GM19023 (cell line): ENCODE measurements around the gene MZT2A.
A peak's percentile ranks its signal among the peaks of the same experiment; 100 is the strongest.
"Not testable (repeated sequence)": the region's sequence is repeated elsewhere in the genome, so short reads cannot be mapped to it uniquely, and the experiment has no call there.

Experiments used
- ATAC-seq: cut with Tn5 transposase; IDR thresholded peaks from one replicate; pipeline ENCODE4 v1.9.1; 2021; ENCODE audit warnings: mild to moderate bottlenecking, moderate library complexity; ENCODE audit not compliant: unreplicated experiment

MZT2A gene

GRCh38 chr2:131521524-131521923 is 29.3 kb upstream of the MZT2A start:
- not testable (repeated sequence) for ATAC-seq

GRCh38 chr2:131520526-131520925 is 28.3 kb upstream of the MZT2A start:
- no peak for ATAC-seq

- not testable (repeated sequence) for ATAC-seq
Measured at GRCh38 chr2:131519871-131520470, 27.8 kb upstream of the MZT2A start.

GRCh38 chr2:131519466-131519865 is 27.3 kb upstream of the MZT2A start:
- no peak for ATAC-seq

- not testable (repeated sequence) for ATAC-seq
Measured at GRCh38 chr2:131518531-131518930, 26.3 kb upstream of the MZT2A start.

- ATAC-seq = not testable (repeated sequence)
Measured at GRCh38 chr2:131517856-131518255, 25.7 kb upstream of the MZT2A start.

GRCh38 chr2:131517106-131517831 is 25.1 kb upstream of the MZT2A start:
- no peak for ATAC-seq

GRCh38 chr2:131516621-131517020 is 24.4 kb upstream of the MZT2A start:
- ATAC-seq = not testable (repeated sequence)

- no peak for ATAC-seq
Measured at GRCh38 chr2:131516011-131516410, 23.8 kb upstream of the MZT2A start.

- not testable (repeated sequence) for ATAC-seq
Measured at GRCh38 chr2:131515235-131515634, 23.0 kb upstream of the MZT2A start.

- ATAC-seq = peak; percentile 79
Measured at GRCh38 chr2:131514408-131515166, 22.4 kb upstream of the MZT2A start.

- not testable (repeated sequence) for ATAC-seq
Measured at GRCh38 chr2:131511969-131512870, 20.0 kb upstream of the MZT2A start.

GRCh38 chr2:131511291-131511968 is 19.2 kb upstream of the MZT2A start:
- ATAC-seq = not testable (repeated sequence)

GRCh38 chr2:131509615-131510014 is 17.4 kb upstream of the MZT2A start:
- ATAC-seq = no peak

- ATAC-seq = not testable (repeated sequence)
Measured at GRCh38 chr2:131504082-131504750, 12.0 kb upstream of the MZT2A start.

- ATAC-seq = not testable (repeated sequence)
Measured at GRCh38 chr2:131503587-131503986, 11.4 kb upstream of the MZT2A start.

GRCh38 chr2:131498321-131498973 is 6.2 kb upstream of the MZT2A start:
- peak; percentile 97 for ATAC-seq

- ATAC-seq = not testable (repeated sequence)
Measured at GRCh38 chr2:131495506-131495905, 3.3 kb upstream of the MZT2A start.
